Fibroblast of skin of back (primary cell): ENCODE results near the gene FLNB.

Experiments
- DNase-seq: peaks from one replicate; pipeline ENCODE4 v3.0.0-alpha.2; 2013

The FLNB gene

GRCh38 chr3:58216496-58217195 is 208.4 kb downstream of the FLNB start:
- DNase-seq, result no peak

- DNase-seq, result peak; percentile 62
Observed at GRCh38 chr3:58217209-58217811, 209.1 kb downstream of the FLNB start.

- no peak for DNase-seq
Observed at GRCh38 chr3:58218904-58219303, 210.7 kb downstream of the FLNB start.
